GM21367 (cell line): ENCODE results near the gene NNMT.

Experiments used
- ATAC-seq: cut with Tn5 transposase; IDR thresholded peaks from one replicate; pipeline ENCODE4 v1.9.1; 2021; ENCODE audit not compliant: unreplicated experiment

Gene NNMT

DNA sequence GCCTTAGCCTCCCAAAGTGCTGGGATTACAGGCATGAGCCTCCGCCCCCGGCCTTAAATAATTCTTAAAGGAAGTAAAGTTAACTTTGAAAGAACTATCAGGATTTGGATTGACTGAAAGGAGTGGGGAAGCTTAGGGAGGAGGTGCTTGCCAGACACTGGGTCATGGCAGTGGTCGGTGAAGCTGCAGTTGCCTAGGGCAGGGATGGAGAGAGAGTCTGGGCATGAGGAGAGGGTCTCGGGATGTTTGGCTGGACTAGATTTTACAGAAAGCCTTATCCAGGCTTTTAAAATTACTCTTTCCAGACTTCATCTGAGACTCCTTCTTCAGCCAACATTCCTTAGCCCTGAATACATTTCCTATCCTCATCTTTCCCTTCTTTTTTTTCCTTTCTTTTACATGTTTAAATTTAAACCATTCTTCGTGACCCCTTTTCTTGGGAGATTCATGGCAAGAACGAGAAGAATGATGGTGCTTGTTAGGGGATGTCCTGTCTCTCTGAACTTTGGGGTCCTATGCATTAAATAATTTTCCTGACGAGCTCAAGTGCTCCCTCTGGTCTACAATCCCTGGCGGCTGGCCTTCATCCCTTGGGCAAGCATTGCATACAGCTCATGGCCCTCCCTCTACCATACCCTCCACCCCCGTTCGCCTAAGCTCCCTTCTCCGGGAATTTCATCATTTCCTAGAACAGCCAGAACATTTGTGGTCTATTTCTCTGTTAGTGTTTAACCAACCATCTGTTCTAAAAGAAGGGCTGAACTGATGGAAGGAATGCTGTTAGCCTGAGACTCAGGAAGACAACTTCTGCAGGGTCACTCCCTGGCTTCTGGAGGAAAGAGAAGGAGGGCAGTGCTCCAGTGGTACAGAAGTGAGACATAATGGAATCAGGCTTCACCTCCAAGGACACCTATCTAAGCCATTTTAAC lies at the start of gene NNMT:
TSS of gene NNMT (plus strand) at position 724 of the 929 bp plus-strand sequence. CDS start at position 882, 158 bp downstream.
- no peak for ATAC-seq

DNA sequence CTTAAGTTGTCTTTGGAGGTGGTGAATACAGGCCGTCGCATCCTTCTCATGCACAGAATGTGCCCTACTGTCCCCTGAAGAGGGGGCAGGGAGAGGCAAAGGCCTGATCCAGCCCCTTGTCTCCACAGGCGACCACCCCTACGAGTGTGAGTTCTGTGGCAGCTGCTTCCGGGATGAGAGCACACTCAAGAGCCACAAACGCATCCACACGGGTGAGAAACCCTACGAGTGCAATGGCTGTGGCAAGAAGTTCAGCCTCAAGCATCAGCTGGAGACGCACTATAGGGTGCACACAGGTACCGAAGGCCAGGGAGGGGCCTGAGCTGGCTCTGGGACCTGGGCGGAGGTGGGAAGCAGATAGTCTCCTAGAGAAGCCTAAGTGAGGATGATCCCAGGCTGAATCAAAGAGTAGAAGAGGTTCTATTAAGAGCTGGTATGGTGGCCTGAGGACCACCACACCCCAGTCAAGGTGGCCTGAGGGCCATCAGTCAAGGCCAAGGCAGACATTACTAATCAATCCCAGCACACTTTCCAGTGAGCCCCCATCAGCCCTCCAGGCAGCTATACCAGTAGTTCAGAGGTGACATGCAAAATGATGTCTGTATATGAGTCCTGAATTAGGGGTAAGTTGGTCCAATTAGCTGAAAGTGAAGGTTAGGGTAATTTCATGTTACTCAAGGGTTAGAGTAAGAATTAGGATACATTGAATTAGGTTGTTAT lies 49.0 kb upstream of the NNMT start:
- ATAC-seq, result no peak

DNA sequence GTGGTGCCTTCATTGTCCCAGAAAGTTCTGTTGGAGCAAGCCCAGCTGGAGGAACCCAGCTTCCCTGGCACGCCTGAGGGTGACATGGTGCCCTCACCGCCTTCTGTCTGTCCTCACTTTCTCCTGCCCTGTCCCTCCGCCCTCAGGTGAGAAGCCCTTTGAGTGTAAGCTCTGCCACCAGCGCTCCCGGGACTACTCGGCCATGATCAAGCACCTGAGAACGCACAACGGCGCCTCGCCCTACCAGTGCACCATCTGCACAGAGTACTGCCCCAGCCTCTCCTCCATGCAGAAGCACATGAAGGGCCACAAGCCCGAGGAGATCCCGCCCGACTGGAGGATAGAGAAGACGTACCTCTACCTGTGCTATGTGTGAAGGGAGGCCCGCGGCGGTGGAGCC lies 46.0 kb upstream of the NNMT start:
- ATAC-seq, result no peak

DNA sequence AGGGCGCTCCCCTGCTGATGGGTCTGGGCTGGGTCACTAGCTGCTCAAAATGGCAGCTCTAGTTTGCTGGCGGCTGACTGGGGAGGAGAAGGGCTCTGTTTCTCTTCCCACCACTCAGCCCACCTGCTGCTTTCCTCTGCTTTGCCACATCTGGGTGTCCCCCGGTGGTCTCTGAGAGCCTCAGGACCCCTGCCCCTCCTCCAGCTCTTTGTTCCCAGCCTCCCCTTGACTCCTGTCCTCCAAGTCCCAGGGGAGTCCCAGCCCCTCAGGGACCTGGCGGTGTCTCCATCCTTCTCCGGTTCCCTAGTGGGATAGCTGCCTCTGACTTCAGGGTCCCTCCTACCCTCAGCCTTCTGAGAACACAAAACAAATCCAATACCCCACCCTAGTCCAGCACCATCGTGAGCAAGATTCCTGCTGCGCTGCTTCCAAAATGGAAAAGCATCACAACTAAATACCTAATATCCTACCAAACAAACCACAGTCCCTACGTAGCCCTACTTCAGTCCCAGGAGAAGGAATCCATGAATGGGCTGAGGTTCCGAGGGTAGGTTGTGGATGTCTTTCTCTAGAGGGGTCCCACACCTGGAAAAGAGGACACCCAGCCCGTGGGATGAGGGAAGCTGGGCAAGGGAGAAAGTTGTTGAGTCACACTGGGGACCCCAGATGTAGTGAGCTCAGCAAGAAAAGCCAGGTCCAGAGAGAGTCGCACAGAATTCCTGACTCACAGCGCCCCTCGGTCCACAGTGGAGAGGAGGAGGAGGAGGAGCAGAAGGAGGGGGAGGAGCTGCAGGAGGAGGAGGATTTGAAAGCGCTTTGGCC lies 45.0 kb upstream of the NNMT start:
- no peak for ATAC-seq

DNA sequence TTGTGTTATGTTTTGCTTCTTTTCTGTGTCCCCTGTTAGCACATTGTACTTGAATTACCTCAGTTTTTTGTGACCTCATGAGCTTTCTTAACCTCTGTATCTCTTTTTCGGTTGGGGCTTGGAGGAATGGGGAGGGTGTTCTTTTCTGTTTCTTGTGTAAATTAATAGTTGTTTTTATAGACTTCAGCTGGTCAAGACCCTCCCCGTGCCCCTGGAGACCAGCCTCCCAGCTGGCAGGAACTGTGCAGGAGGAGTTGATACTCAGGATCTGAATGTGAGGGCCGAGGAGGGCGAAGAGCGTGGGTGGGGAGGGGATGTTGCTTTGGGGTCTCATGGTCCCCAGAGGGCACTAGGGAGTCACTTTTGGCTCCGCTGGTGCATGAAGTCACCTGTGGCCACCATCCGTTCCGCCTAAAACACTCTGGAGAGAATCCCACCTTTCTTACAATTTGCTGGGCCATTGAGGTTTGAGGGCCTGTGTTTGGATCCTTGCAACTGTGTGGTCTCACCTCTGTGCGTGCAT lies 44.3 kb upstream of the NNMT start:
- ATAC-seq, result no peak

DNA sequence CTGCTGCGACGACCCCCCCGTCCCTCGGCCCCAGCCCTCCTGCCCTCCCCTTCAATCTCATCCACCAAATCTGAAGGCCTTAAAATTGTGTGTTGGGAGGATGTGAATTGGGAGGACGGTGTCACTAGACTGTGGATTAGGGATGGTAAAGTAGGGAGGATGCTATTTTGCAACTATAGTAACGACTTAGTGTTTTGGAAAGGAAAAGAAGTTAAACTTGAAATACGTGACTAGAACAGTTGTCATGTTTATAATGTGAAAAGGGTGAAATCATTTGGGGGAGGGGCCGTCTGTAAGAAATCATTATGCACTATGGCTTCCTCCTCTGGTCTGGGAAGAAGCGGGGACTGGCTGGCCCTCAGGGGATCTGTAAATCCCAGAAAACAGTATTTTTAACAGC lies 43.4 kb upstream of the NNMT start:
- ATAC-seq, result no peak

DNA sequence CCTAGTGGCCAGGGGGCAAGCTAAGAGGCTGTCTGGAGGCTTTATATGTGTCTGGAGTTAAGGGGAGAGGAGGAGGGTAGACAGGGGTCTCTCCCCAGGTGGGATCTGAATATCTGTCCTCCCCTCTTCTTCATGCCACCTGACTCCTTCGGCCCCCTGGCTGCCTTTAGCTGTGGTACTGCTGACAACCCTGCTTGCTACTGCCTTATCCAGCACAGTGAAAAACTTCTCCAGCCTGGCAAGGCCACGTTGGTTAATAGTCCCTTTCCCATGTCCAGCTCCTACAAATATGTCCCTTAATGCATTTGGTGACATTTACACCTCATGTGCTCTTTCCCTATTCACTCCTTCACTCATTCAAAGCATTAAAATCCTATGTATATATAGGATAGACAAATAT lies 42.4 kb upstream of the NNMT start:
- ATAC-seq, result no peak

DNA sequence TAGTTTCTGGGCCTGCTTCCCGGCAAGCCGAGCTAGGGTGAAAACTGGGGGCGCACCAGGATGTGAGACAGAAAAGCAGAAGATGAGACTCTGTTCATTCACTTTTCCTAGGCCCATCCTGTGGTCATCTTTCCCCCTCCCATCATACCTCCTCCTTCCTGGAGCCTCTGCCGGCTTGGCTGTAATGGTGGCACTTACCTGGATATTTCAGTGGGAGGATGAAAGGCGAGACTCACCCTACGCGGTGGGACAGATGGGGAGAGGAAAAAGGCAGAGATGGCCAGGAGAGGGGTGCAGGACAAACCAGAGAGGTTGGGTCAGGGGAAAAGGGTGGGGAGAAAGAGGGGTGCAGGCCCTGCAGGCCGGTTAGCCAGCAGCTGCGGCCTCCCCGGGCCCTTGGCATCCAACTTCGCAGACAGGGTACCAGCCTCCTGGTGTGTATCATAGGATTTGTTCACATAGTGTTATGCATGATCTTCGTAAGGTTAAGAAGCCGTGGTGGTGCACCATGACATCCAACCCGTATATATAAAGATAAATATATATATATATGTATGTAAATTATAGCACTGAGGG lies 41.5 kb upstream of the NNMT start:
- no peak for ATAC-seq

DNA sequence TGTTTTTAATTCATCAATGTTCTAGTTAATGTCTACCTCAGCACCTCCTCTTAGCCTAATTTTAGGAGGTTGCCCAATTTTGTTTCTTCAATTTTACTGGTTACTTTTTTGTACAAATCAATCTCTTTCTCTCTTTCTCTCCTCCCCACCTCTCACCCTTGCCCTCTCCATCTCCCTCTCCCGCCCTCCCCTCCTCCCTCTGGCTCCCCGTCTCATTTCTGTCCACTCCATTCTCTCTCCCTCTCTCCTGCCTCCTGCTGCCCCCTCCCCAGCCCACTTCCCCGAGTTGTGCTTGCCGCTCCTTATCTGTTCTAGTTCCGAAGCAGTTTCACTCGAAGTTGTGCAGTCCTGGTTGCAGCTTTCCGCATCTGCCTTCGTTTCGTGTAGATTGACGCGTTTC lies 40.9 kb upstream of the NNMT start:
- ATAC-seq, result no peak

DNA sequence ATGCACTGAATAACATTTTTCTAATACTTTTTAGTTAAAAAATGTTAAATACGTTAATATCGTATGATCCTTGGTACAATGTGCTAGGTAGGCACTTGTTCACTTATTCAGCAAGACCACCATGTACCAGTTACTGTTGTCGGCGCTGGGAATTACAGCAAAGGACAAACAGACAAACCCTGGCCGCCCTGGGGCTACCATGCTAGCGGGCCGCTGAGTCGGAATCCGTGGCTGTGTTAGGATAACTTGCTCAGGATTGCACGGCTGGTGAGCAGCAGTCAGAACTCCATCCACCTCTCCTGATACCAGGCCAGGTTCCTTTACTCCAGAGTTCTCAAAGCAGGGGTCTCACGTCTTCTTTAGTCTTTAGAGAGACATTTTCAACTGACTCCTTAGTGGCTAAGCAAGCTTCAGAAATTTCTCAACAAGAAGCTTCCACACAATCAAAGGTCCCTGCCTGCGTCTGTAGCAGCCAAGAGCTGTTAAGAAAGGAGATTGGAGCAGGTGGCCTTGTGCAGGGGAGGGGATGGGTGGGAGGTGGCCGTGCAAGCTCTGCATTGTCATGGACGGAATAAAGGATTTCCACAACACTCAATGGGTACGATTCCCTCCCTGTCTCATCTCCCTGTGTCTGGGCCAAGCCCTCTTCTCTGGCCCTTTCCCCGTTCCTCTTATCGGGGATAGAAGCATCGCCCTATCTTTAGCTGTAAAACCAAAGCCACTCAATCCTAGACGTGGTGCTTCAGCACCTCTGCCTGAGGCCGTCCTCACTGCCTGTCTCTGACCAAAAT lies 39.8 kb upstream of the NNMT start:
- ATAC-seq, result no peak

DNA sequence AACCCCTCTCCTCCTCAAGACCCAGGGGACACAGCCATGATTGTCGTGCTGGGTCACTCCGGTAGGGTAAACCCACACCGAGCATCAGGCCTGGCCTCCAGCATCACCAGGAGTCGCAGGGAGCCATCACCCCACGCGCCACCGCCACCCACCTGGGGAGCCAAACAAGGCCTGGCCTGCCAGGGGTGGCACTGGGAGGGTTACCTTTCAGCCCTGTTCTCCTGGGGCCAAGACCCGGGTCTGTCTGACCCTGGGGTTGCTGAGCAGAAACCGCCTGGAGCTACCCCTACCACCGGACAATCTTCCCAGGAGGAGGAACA lies 39.3 kb upstream of the NNMT start:
- no peak for ATAC-seq

DNA sequence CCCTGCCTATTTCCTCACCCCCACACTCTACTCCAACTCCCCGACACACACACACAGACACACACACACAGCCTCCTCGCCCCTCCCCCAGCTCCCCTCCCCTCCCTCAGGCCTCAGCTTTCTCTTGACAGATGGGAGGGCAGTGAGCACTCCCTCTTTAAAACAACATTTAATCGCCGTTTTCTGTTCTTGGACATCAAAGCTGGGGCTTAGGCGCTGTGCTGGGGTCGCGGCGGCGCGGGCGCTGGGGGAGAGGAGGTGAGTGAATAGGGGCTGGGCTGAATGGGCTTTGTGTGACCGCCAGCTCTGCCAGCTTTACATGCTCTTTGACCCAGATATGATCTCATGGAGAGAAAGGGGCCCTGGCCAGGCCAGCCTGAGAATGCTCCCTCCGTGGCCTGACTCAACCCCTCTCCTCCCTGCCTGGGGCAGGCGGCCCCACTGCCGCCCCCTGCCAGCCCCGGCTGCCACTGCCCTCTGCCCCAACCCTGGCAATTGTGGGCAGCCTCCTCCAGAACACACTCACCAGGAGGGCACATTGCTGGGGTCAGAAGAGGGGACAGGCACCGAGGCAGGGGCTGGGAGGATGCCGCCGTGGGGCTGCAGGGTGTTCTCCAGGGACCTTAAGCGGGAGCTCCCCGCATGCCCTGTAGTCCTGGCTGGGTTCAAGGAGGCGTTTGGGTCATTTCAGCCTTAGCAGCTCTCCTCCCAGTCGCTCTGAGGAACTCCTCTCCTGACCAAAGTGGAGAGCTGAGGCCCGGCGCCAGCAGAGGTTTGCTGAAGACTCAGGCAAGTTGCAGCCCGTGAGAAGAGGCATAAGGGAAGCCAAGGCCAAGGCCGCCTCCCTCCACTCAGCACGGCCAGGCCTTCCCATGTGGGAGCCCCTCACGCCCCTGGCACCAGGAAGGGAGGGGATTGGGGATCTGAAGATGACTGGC lies 38.3 kb upstream of the NNMT start:
- ATAC-seq, result no peak

DNA sequence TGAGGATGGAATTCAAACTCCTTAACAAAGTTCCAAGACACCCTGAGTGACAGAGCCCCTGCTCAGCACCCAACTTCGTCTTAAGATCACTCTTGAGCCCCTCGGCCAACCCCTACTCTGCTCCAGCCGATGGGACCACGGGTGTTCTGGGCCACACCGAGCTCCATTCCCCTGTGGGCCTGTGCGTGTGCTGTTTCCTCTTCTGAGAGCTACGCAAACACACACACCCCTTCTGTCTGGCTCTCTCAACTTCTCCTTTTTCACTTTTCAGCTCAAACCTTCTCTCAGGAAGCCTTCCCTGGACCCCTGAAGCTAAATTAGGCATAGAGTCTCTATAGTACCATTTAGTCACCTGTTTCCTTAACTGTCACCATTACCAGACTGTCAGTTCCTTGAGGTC lies 37.5 kb upstream of the NNMT start:
- no peak for ATAC-seq

DNA sequence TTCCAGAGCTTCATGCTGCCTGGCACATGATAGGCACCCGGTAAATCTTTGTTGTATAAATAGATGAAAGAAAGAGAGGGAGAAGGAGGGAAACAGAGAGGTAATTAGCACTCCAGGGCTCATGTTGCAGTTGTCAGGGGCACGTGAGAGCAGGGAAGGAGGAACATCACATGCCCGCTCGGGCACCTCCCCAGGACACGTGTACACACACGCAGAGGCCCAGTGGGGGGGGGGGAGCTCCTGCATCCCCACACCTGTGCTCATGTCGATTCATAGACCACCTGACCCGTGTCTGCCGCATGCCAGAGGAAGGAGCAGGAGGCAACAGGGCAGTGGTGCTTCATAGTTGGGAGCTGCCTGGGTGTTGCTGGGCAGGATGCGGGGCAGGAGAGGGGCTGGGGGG lies 37.1 kb upstream of the NNMT start:
- ATAC-seq, result no peak

DNA sequence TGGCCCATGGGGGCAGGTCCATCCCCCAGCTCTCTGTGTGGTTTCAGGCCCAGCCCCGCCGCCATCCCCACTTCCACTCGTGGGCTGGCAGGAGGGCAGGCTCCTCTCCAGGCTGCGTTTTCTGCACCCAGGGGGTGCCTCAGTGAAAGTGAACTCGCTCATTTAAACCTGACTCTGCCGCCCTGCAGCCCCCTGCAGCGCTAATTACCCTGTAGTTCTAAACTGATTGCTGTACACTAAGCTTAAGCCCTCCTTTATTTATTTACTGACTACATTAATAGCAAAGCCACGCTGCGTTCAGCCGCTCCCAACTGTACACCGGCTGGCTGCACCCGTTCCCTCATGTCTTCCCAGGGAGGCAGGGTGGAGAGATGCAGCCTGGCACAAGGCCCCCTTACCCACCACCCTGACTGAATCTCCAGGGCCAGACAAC lies 36.6 kb upstream of the NNMT start:
- ATAC-seq, result no peak

DNA sequence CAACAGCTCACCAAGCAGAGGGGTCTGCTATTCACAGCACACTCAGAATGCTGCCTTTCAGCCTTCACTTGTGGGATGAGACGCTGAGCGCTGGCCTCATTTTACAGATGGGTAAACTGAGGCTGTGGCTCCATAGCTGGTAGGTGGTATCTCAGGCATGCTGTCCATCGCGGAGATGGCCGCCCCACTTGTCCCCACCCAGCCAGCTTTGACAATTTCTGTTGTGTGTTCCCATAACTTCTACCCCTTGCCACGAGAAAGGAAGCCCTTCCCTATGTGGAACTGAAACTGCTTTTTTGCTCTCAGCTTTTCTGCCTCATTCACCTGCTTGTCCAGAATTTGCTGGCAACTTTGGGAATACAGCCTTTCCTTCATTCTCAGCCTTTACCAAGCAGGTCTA lies 36.1 kb upstream of the NNMT start:
- ATAC-seq, result no peak

DNA sequence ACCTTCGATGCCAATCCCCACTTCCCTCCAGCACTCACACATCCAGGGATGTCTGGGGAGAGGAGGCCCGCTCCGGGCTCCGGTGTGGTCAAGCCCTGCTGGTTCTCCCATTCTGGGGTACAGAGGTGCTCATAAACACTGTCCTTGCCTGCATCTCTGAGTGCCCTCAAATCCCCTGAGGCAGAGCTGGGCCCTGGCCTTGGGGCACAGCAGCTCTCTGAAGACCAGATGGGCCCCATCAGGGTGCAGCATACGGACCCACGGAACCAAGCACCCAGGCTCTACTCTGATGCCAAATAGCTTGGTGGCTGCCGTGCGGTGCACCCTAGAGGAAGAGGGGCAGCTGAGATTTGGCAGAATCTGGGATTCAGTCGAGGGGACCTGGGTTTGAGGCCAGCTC lies 35.7 kb upstream of the NNMT start:
- no peak for ATAC-seq

DNA sequence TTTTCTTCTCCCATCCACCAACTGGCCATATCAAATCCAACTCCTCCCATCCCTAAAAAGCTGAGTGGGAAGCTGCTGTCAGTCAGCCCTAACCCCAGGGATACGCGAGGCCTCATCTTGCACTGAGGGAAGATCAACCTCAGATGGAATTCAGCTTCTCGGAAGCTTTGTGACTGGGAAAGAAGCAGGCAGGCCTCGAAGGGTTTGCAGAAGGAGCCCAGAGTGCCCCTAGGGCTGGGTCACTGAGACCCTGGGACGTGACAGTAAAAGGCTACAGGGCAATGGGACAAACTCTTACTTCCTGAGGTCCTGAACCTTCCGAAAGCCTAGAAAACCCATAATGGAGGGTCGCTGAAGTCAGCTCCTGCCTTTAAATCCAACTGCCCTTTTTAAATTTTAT lies 34.4 kb upstream of the NNMT start:
- no peak for ATAC-seq
